ENCODE measurements around the gene DSCAM.

DSCAM gene

GRCh38 chr21:40839521-40839920, 7.4 kb downstream of the DSCAM start:
- DNase-seq (ENCODE audit: low read depth): no peak
- no peak for TF ChIP-seq CTCF (IDR thresholded peaks at IDR 0.05; ENCODE audit: low read length, missing control alignments)
- H3K4me3 ChIP-seq (replicated peaks; ENCODE audit: low read depth, low read length): no peak overlapping the region

GRCh38 chr21:40837456-40837855, 9.5 kb downstream of the DSCAM start:
- TF ChIP-seq CTCF (IDR thresholded peaks at IDR 0.05; ENCODE audit: low read length, missing control alignments): no peak
- no peak for DNase-seq (ENCODE audit: low read depth)
- no peak overlapping the region for H3K4me3 ChIP-seq (replicated peaks; ENCODE audit: low read depth, low read length)

DNA sequence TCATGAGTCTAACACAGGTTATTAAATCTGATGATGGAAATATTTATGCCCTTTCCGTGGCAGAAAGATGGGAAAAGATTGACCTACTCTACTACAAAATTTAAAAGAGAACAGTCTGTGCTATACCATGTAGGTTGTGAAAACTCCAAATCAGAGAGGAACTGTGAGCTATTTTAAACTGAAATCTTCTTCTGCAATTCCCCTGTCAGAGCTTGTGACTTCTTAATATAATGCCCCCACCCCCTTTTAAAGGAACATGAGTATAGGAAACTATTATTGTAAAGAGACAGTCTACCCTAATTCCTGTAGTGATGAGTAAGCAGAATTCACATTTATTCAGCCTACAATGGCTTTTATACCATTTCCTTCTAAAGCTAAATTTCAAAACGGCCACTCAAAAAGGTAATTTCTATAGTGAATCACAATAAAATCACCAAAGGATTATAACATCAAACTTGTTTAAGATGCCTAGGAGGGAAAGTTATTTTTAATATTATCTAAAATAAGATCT, 11.7 kb downstream of the DSCAM start:
- no peak for TF ChIP-seq CTCF (IDR thresholded peaks at IDR 0.05; ENCODE audit: low read length, missing control alignments)
- H3K4me3 ChIP-seq (replicated peaks; ENCODE audit: low read depth, low read length): no peak overlapping the region
- DNase-seq (ENCODE audit: low read depth): no peak

DNA sequence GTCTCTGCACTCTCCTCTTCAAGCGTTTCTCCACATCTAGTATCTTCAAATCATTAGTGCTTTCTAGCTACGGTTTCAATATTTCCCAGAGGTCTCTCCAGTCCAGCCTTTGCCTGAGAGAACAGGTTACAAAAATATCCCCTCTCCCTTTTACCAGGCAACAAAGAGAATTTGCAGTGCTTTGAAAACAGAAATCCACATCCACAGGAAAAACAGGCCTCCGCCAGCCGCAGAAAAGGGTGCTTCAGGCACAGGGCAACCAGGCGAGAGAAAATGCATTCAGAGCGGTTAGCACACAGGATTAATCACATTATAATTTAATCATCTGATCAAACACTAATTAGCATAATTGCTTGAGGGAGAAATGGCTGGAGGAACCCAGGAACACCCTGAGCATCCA, 13.8 kb downstream of the DSCAM start:
- DNase-seq (ENCODE audit: low read depth): no peak
- TF ChIP-seq CTCF (IDR thresholded peaks at IDR 0.05; ENCODE audit: low read length, missing control alignments): no peak
- no peak overlapping the region for H3K4me3 ChIP-seq (replicated peaks; ENCODE audit: low read depth, low read length)

GRCh38 chr21:40832316-40832715, 14.6 kb downstream of the DSCAM start:
- no peak overlapping the region for H3K4me3 ChIP-seq (replicated peaks; ENCODE audit: low read depth, low read length)
- DNase-seq (ENCODE audit: low read depth): no peak
- no peak for TF ChIP-seq CTCF (IDR thresholded peaks at IDR 0.05; ENCODE audit: low read length, missing control alignments)

- H3K4me3 ChIP-seq (replicated peaks; ENCODE audit: low read depth, low read length): no peak overlapping the region
- TF ChIP-seq CTCF (IDR thresholded peaks at IDR 0.05; ENCODE audit: low read length, missing control alignments): no peak
- DNase-seq (ENCODE audit: low read depth): no peak
These were observed 16.1 kb downstream of the DSCAM start for GRCh38 chr21:40830836-40831235.

- no peak for TF ChIP-seq CTCF (IDR thresholded peaks at IDR 0.05; ENCODE audit: low read length, missing control alignments)
- no peak for DNase-seq (ENCODE audit: low read depth)
- no peak overlapping the region for H3K4me3 ChIP-seq (replicated peaks; ENCODE audit: low read depth, low read length)
These were observed 17.2 kb downstream of the DSCAM start for GRCh38 chr21:40829791-40830190.
